ENCODE results near the gene PPHLN1.
"Not testable (repeated sequence)": the region's sequence is repeated elsewhere in the genome, so short reads cannot be mapped to it uniquely, and the experiment has no call there.

Gene PPHLN1

DNA sequence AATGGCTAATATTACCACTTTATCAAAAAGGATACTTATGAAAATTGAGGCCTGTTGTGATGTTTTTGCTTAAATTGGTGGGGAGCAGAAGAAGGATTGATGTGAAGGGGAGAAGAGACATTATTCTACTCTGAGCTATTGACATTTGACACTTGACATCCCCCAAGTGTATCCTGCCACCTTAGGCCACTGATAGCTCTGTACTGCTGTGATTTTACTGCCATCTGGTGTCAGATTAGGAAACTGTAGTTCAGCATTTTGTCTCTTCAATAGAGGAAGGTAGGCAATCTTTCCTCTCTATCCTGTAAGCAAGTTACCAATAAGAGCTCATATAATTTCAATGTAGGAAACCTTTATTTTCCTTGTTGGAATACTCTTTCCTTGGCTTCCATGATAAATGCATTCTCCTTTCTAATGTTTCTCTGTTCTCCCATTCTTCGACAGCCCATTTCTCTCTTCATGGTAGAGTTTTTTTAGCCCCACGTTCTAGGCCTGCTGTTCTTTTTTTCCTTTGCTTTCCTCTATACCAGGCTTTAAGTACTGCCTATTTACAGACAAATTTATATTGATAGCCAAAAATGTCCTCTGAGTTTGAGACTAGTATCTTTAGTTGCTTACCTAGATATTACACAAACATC is 46.3 kb downstream of the PPHLN1 start:
- DNase-seq (ENCODE audit: low read depth): no peak

DNA sequence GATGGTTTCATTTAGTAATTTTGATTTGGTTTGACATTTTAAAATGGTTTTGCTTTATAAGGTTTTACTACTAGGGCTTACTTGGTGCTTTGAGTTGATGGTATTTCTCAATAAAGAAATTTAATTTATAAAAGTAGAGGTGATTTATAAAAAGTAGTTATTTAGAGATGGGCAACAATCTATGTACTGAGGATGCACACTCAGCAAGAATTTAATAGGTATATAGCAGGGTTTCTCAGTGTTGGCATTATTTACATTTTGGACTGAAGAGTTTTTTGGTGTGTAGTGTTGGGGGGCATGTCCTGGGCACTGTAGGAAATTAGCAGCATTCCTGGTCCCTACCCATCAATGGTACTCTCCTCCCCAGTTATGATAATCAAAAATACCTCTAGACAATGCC is 47.7 kb downstream of the PPHLN1 start:
- DNase-seq (ENCODE audit: low read depth): no peak

DNA sequence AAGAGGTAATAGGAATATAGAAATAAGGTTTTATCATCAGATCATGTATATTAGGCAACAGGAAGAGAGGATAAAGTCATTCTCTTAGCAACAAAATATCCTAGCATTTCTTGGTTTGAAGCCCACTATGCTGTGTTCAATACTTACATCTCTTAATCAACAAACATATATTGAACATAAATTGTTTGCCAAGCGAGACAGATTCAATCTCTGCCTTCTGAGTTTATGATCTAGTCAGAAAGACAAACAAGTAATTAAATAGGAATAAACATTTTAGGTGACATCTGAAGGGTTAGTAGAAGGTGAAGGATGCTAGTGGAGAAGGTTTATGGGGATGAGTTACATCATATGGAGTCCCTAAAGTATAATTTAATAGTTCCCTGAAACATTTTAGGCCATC is 54.8 kb downstream of the PPHLN1 start:
- no peak for DNase-seq (ENCODE audit: low read depth)

DNA sequence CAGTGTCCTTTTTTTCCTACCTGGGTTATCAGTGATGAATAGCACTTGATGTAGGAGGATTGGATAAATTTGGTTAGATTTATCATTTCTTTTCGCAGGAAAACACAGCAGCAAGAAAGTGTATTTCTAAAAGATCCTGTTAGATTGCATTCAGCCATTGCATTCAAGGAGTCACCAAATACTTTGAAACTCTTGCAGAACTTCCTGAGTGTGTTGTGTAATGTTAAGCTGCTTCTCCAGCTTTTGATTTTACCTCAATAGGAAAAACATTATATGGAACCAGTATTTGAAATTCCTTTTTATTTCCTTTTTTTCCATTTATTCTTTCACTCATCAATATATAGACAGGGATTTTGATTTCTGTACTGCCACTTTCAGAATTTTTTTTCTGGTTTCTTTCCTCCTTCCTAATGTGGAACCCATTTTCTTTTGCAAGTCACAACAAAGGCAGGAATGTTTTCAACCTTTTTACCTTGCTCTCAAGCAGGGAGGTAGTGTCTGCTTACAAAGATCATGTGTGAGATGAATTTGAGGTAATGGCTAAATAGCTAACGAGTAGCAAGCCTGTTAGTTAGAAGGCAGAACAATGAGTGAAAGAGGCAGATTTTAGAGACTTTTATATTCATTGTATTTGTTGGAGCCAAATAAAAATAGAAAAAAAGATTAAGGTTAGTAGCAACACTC is 56.2 kb downstream of the PPHLN1 start:
- DNase-seq (ENCODE audit: low read depth): no peak

DNA sequence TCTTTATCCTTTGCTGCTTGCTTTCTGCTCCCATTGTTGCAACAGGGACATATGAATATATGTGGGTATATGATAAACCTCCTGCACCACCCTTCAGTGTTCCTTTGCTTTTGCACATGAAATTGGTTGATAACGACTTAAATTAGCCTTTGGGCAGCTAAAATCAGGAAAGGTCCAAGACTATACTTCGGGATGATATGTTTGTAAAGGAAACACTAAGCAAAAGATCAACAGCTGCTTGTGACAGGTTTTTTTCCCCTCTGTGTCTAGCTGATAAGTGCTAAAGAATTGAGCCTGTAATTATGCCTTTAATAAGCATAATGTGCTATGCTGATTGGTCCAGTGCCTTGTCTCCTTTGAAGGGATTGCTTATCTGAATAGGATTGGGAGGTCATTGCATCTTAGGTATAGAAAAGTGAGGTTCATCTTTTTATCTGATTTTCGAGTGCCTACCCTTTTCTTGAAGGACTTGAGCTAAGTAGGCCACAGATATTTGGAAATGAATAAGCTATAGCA is 59.4 kb downstream of the PPHLN1 start:
- DNase-seq (ENCODE audit: low read depth): no peak

DNA sequence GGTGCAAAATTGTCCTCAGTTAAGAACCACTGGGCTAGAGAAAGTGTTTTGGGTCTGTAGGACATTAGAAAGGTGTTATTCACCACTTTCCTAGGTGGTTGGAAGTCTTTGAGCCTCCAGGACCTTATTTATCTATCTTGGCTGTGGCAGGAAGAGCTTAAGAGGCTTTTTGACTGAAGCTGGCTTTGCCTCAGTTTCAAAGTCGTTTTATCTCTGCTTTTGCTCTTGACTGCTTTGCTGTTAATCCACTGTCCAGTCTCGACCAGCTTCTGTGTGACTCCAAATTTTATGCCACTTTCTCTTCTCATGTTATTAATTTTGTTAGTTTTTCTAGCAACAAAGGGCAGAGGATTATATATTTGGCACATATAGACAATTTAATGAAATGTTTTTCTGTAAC is 60.3 kb downstream of the PPHLN1 start:
- DNase-seq (ENCODE audit: low read depth): no peak

DNA sequence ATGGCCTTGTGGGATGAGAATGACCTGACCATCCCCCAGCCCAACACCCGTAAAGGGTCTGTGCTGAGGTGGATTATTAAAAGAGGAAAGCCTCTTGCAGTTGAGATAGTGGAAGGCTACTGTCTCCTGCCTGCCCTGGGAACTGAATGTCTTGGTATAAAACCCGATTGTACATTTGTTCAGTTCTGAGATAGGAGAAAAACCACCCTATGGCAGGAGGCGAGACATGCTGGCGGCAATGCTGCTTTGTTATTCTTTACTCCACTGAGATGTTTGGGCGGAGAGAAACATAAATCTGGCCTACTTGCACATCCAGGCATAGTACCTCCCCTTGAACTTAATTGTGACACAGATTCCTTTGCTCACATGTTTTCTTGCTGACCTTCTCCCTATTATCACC is 62.1 kb downstream of the PPHLN1 start:
- not testable (repeated sequence) for DNase-seq (ENCODE audit: low read depth)

DNA sequence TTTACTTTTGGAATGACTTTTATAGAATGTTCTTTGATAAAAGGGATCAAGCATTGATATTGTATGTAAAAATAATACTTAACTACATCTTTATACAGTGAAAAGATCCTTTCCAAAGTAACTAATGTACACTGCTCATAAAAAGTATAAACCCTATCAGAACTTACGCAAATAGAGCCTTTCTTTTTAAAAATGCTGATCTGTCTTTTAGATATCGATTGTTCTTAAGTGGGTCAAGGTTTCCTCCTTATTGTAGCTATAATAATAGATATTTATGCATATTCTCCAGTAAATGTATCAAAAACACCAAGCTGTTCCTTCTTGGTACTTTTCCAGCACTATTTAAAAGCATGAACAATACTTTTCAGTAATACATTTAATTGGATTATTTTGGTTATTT is 68.5 kb downstream of the PPHLN1 start:
- DNase-seq (ENCODE audit: low read depth): no peak

DNA sequence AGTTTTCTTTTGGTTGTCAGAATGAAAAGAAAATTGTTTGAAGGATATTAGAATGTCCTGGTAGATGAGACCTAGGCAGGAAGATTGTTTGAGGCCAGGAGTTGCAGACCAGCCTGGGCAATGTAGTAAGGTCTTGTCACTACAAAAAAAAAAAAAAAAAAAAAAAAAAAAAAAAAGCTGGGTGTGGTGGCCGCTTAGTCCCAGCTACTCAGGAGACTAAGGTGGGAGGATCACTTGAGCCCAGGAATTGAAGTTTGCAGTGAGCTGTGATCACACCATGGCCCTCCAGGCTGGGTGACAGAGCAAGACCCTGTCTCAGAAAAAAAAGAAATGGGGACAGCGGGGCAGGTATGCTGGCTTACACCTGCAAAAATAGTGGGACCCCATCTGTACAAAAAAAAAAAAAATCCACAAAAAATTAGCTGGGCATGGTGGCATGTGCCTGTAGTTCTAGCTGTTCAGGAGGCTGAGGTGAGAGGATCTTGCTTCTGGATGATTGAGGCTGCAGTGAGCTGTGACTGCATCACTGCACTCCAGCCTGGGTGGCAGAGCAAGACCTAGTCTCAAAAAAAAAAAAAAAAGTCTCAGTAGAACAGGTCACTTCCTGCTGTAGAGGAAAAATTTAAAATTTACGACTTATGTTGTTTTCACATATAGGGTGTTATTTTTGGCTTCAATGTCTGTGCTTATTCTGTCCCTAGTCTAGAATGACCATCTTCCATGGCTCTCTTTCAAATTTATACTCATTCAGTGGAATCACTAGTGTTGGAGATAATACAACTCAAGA is 70.7 kb downstream of the PPHLN1 start:
- no peak for DNase-seq (ENCODE audit: low read depth)

DNA sequence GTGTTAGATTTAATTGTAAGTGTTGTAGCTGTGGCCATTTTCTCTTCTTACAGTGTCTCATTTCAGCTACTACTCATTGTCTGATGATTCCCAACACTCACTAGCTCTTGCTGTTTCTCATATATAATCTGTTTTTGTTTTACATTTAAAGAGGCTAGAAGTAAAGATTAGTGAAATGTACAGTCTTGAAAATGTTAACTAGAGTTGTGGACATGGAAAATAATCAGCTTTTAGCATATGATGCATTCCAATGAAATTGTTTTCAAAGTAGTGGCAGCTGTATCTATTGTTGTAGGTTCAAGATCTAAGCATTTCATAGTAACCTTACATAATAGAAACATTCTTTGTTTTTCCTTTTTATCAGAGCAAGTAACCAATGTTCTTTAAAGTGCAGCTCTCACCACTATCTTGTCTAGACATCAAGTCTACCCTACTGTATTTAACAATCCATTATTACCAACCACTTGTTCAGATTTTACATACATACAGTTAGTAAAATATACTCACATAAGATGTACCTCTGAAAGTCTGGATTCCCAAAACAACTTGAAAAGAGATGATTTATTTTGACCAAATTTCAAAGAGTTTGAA is 76.9 kb downstream of the PPHLN1 start:
- no peak for DNase-seq (ENCODE audit: low read depth)

DNA sequence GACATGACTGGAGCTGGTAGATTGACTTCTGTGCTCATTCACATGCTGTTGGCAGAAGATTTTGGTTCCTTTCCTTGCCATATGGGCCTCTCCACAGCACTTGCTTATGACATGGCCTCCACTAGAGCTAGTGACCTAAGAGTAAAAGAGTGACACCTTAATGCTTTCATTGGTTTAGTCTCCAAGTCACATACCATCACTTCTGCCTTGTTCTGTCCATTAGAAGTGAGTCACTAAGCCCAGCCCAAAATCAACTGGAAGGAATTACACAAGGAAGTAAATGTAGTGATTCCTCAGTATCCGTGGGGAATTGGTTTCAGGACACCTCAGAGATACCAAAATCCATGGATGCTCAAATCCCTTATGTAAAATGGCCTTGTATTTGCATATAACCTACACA is 81.3 kb downstream of the PPHLN1 start:
- no peak for DNase-seq (ENCODE audit: low read depth)

DNA sequence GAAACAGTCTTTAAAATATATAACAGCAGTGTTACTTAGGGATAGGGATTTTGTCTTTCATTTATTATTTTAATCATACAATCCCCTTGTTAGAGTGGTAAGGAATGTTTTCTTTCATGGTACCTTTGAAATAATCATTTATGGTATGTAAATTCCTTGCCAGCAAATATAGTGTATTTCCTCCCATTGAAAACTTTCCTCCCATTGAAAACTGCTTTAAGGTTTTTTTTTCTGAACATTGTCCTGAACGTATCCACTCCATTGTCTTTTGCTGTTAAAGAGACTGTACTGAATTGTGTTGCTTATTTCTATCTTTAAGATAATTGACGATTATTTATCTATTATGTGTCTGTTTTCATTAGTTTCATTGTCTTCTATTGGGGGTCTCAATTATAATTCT is 83.5 kb downstream of the PPHLN1 start:
- DNase-seq (ENCODE audit: low read depth): no peak

DNA sequence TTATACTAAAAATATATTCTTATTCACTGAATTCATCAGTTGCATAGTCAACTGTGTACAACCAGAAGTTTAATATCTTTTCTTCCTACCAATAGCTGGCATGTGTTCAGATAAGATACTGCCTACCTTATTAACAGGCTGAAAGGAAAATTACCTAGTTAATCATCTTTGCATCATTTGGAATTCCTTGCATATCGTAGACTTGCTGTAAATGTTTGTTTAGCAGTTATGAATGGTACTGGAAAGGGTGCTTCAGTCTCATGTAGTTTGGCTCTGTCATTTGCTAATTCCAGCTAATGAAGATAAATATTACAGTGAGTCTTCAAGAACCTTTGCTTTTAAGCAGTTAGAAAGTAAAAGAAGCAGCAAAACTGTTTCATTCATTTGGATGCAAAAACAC is 84.4 kb downstream of the PPHLN1 start:
- no peak for DNase-seq (ENCODE audit: low read depth)

DNA sequence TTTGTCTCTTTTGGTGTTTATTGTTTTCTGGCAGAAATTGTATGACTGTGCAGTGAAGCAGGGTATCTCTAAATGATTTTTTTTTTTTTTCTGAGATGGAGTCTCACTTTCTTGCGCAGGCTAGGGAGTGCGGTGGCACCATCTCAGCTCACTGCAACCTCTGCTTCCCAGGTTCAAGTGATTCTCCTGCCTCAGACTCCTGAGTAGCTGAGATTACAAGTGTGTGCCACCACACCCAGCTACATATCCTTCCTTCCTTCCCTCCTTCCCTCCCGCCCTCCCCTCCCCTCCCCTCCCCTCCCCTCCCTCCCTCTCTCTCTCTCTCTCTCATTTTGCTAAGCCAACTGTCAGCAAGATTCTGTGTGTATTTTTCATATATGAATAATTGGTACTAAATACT is 94.4 kb downstream of the PPHLN1 start:
- DNase-seq (ENCODE audit: low read depth): no peak

DNA sequence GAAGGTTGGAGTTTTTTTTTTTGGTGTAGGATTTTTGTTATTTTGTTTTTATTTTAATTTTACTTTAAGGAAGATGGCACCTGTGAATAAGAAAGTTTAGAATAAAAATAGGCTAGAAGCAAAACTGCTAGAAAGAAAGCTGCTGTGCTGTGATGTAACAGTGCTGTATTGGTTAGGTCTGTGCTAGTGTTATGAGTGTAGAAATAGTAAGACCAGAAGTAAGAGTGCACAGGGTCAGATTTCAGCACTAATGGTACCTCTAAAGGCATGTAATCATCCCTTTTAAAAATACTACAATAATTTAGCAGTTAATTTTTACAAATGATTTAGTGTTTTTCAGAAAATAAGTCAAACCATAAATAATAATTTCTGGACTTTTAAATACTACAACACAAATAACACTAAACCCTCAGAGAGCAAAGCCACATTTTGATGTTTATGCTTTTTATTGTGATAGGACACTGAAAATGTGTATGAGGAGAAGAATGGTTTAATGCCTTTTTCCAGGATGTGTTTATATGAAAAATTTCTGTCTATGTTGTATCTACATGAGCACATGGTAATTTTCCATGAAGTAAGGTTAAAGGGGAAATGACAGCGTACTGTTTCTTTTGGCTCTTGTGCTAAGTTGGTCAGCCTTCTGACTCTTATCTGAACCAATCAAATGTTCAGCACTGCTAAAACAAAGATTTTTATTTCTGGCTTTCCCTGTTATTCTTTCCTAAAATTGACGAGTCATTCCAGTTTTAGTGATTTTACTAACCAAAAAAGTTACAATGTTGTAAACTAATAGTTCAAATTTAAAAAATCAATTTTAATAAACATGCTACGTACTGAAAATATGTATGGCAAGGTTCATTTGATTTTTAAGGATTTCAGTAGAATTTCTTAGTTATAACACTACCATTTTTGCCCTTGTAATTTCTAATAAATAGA is 96.1 kb downstream of the PPHLN1 start:
- no peak for DNase-seq (ENCODE audit: low read depth)

DNA sequence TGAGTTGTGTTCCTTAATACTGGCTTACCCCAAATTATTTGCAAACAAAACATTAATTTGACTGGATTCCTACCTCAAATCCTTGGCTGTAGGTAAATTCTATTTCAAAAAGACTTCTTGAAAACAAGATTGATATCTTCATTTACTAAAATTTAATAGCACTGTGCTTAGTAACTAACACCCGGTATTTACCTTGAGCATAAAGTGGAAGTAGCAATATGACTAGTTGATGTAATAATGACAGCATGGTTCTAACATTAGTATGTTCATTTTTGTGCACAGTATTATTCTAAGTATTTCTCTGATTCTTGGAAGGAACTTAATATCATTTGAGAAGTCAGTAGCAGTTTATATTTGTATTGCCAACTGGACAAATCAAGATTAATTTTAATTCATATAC is 96.8 kb downstream of the PPHLN1 start:
- no peak for DNase-seq (ENCODE audit: low read depth)

DNA sequence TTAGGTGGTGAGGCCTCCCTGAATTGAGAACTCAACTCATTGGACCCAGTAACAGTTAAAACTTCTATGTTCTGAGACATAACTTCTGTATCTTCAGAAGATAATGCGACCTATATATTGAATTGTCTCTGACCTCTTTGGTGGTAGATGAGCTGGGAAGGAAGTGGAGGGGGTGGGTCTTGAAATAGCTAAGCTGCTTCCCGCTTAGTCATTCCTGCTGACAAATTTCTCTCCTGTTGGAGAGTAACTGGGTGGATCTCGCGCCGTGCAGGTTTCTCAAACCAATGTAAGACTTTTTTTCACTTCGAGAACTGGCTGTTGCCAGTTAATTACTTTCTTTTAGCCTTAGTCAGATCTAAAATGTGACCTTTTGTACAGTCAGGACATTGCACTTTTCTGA is 100.8 kb downstream of the PPHLN1 start:
- no peak for DNase-seq (ENCODE audit: low read depth)

DNA sequence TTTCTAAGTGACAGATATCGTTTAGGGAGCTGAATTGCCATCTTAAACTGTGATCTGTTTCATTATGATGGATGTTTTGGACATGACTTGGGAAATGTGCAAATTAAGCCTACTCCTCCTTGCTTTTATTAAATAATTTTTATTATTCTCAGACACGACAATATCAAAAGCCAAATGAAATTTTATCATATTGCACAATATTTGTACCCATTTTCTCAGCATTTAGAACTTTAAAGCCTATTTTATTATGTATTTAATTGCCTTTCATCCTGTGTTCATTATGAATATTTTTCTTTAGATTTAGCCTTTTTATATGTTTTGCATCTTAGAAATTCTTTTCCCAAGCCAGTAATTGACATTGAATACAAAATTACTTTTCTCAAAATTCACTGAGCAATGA is 102.9 kb downstream of the PPHLN1 start:
- DNase-seq (ENCODE audit: low read depth): no peak

DNA sequence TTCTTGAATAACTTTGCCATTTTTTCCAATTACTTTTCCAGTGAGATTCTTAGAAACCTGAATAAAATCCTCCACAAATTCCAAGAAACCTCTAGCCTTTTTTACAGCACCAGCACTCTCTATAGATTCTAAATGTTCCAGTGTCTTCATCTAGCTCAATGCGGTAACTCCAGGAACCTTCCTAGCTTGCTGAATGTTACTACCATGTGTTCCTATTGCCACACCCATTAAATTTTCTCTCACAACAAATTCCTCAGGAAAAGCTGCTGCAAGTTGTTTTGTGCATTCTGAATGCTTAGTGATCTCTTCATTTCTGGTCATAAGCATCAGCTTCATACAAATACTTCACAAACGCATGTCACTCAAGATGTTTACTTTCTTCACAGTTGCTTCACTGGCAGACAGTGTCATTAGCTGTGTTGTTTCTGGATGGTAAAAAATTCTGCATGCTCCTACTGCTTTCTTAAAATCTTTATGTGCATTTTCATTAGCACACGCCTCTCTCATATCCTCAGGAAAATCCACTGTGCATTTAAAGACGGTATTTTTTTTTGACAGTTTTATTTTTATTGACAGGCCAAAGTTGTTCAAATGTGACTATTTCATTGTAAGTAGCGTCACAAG is 106.7 kb downstream of the PPHLN1 start:
- no peak for DNase-seq (ENCODE audit: low read depth)

DNA sequence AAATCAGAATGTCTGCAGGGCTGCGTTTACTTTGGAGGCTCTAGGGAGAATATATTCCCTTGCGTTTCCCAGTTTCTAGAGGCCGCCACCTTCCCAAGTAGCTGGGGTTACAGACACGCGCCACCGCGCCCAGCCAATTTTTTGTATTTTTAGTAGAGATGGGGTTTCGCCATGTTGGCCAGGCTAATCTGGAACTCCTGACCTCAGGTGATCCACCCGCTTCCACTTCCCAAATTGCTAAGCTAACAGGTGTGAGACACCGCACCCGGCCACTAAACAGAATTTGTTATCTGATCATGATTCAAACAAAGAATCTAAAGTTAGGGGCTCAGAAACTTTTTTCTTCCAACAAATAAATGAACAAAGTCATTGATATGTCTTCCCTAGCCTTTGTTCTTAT is 114.6 kb downstream of the PPHLN1 start:
- no peak for DNase-seq (ENCODE audit: low read depth)

DNA sequence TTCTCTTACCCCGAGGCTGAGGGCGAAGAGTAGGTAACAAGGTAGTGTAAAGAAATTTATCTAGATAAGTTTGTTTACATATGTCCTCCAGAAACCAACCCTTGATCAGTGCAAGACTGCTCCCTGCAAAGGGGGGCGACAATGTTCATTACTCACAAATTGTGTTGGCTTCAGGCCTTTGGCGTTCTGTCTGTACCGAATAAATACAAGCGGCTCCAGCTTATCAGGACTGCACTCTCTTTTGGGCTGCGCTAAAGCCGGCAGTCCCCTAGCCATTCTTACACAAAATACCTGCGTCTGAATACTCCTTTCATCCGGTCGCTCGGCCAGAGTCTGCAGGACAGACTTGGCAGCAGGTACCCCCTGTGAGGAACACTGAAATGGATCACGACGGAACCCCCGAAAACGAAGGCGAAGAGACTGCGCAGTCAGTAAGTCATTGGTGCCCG is 116.4 kb downstream of the PPHLN1 start:
- no peak for DNase-seq (ENCODE audit: low read depth)
